KMS-11 (cell line): ENCODE data around the gene PTPRT.

Source experiments
- H2AFZ ChIP-seq: fragments of 200-600 bp; sonication (generic); 2 replicates; pipeline ENCODE4 v1.6.1; 2016; ENCODE audit warnings: antibody characterized with exemption, mixed run types, low read depth
- H3K27ac ChIP-seq: fragments of 200-600 bp; sonication (generic); 2 replicates; pipeline ENCODE4 v1.6.1; 2016; ENCODE audit warnings: mild to moderate bottlenecking, mixed run types
- H3K27me3 ChIP-seq: fragments of 200-600 bp; sonication (generic); 2 replicates; pipeline ENCODE4 v1.6.1; 2017; ENCODE audit warnings: mild to moderate bottlenecking, low read depth, mixed run types, moderate library complexity; ENCODE audit not compliant: insufficient read depth
- H3K36me3 ChIP-seq: fragments of 200-600 bp; sonication (generic); 2 replicates; pipeline ENCODE4 v1.6.1; 2017; ENCODE audit warnings: mild to moderate bottlenecking, mixed run types; ENCODE audit not compliant: insufficient read depth
- H3K4me1 ChIP-seq: fragments of 200-600 bp; sonication (generic); 2 replicates; pipeline ENCODE4 v1.6.1; 2016; ENCODE audit warnings: mild to moderate bottlenecking, low read depth, mixed run types; ENCODE audit not compliant: poor library complexity, severe bottlenecking
- H3K4me2 ChIP-seq: fragments of 200-600 bp; sonication (generic); 2 replicates; pipeline ENCODE4 v1.7.0; 2016; ENCODE audit warnings: mild to moderate bottlenecking, mixed run types
- H3K4me3 ChIP-seq: fragments of 200-600 bp; sonication (generic); IDR thresholded peaks from 2 replicates; pipeline ENCODE4 v1.6.1; 2017; ENCODE audit warnings: low read depth, low read length, mixed read lengths; ENCODE audit not compliant: insufficient read depth
- H3K79me2 ChIP-seq: fragments of 200-600 bp; sonication (generic); 2 replicates; pipeline ENCODE4 v1.6.1; 2016; ENCODE audit warnings: low read depth, mixed run types; ENCODE audit not compliant: insufficient read depth
- H3K9ac ChIP-seq: fragments of 200-600 bp; sonication (generic); 2 replicates; pipeline ENCODE4 v1.6.1; 2016; ENCODE audit warnings: mild to moderate bottlenecking, mixed run types
- H4K20me1 ChIP-seq: fragments of 200-600 bp; sonication (generic); 2 replicates; pipeline ENCODE4 v1.6.1; 2016; ENCODE audit warnings: mild to moderate bottlenecking, mixed run types; ENCODE audit not compliant: insufficient read depth
- CTCF ChIP-seq: fragments of 200-600 bp; sonication (generic); conservative IDR thresholded peaks from 2 replicates; pipeline ENCODE4 v1.6.1; 2017; ENCODE audit warnings: low read depth, mild to moderate bottlenecking, antibody characterized with exemption, low read length, moderate library complexity, mixed read lengths

PTPRT gene

GRCh38 chr20:42589976-42590639 is 599.6 kb downstream of the PTPRT start:
- H4K20me1 ChIP-seq, result no peaks in the 10 kb centered on the region
- no peak for TF ChIP-seq CTCF
- H3K4me3 ChIP-seq, result no peak overlapping the region
- H3K36me3 ChIP-seq, result no peaks in the 10 kb centered on the region
- no peaks in the 10 kb centered on the region for H3K79me2 ChIP-seq
- no peak overlapping the region for H3K9ac ChIP-seq
- H3K4me2 ChIP-seq, result no peak overlapping the region
- H3K27me3 ChIP-seq, result no peaks in the 10 kb centered on the region
- no peaks in the 10 kb centered on the region for H3K4me1 ChIP-seq
- no peak overlapping the region for H3K27ac ChIP-seq
- H2AFZ ChIP-seq, result no peak overlapping the region

- H3K79me2 ChIP-seq, result no peaks in the 10 kb centered on the region
- H3K27ac ChIP-seq, result no peak overlapping the region
- H4K20me1 ChIP-seq, result no peaks in the 10 kb centered on the region
- no peak overlapping the region for H2AFZ ChIP-seq
- H3K27me3 ChIP-seq, result no peaks in the 10 kb centered on the region
- TF ChIP-seq CTCF, result no peak
- no peak overlapping the region for H3K4me2 ChIP-seq
- H3K4me3 ChIP-seq, result no peak overlapping the region
- no peaks in the 10 kb centered on the region for H3K36me3 ChIP-seq
- no peaks in the 10 kb centered on the region for H3K4me1 ChIP-seq
- no peak overlapping the region for H3K9ac ChIP-seq
These were observed 600.9 kb downstream of the PTPRT start for GRCh38 chr20:42588847-42589246.

- Histone ChIP-seq H3K4me3 (no peak overlapping the region), H3K79me2 (no peaks in the 10 kb centered on the region), H2AFZ (no peak overlapping the region), H3K27me3 (no peaks in the 10 kb centered on the region), H3K27ac (no peak overlapping the region), H3K36me3 (no peaks in the 10 kb centered on the region), H3K4me1 (no peaks in the 10 kb centered on the region), H3K9ac (no peak overlapping the region), H4K20me1 (no peaks in the 10 kb centered on the region), H3K4me2 (no peak overlapping the region)
- TF ChIP-seq CTCF, result no peak
These were observed 602.3 kb downstream of the PTPRT start for GRCh38 chr20:42587427-42587826.

- Histone ChIP-seq H3K27me3 (no peaks in the 10 kb centered on the region), H3K4me3 (no peak overlapping the region), H3K9ac (no peak overlapping the region), H3K27ac (no peak overlapping the region), H3K4me1 (no peaks in the 10 kb centered on the region), H3K4me2 (no peak overlapping the region), H3K79me2 (no peaks in the 10 kb centered on the region), H3K36me3 (no peaks in the 10 kb centered on the region), H2AFZ (no peak overlapping the region), H4K20me1 (no peaks in the 10 kb centered on the region)
- TF ChIP-seq CTCF, result no peak
These were observed 608.4 kb downstream of the PTPRT start for GRCh38 chr20:42581311-42581710.
